Naive thymus-derived CD4-positive, alpha-beta T cell (primary cell): ENCODE results near the gene TCERG1L. TPM values are rescaled to one million over a fixed set of nuclear protein-coding genes. Genes with fewer than 3 reads are reported as not detected.

Experiments
- ATAC-seq: fragments of 150-1000 bp; cut with Tn5 transposase; 2 replicates; pipeline ENCODE4 v1.10.0; 2021; ENCODE audit warnings: mild to moderate bottlenecking, moderate library complexity
- CTCF ChIA-PET: fragments of 350-600 bp; sonication (Branson Sonifier 250); formaldehyde crosslinking; loops from one replicate; lab custom pipeline; 2021; ENCODE audit warnings: antibody characterized with exemption; lab: Charles Lee
- POLR2A ChIA-PET: fragments of 350-600 bp; sonication (Branson Sonifier 250); formaldehyde crosslinking; loops from one replicate; lab custom pipeline; 2021; ENCODE audit warnings: antibody characterized with exemption, inconsistent platforms; lab: Charles Lee
- DNase-seq, 9 donors: peaks; one replicate each; pipeline versions ENCODE4 v3.0.0 to v3.0.0-alpha.2; 2020 to 2022; ENCODE audit warnings: mixed read lengths in 1 of 9
- H3K27ac ChIP-seq: one replicate; pipeline ENCODE4 v1.7.0; 2013; ENCODE audit warnings: mild to moderate bottlenecking, low read depth, low read length, moderate library complexity
- H3K27me3 ChIP-seq, 2 donors: one replicate each; pipeline ENCODE4 v1.7.0; 2013; ENCODE audit warnings: low read length in 2 of 2, mild to moderate bottlenecking in 2 of 2, moderate library complexity in 2 of 2; ENCODE audit not compliant: control insufficient read depth in 2 of 2, insufficient read depth in 2 of 2
- H3K36me3 ChIP-seq, 3 experiments: 1 replicate in 2 of 3; 2 replicates in 1 of 3; pipeline ENCODE4 v1.7.0; 2013; ENCODE audit warnings: low read length in 3 of 3, mild to moderate bottlenecking in 3 of 3, moderate library complexity in 1 of 3; ENCODE audit not compliant: insufficient read depth in 3 of 3, control insufficient read depth in 2 of 3
- H3K4me1 ChIP-seq, 2 donors: one replicate each; pipeline ENCODE4 v1.7.0; 2013; ENCODE audit warnings: low read length in 2 of 2, mild to moderate bottlenecking in 2 of 2, moderate library complexity in 1 of 2; ENCODE audit not compliant: control insufficient read depth in 2 of 2, insufficient read depth in 2 of 2
- H3K4me3 ChIP-seq: 2 replicates; pipeline ENCODE4 v1.7.0; 2013; ENCODE audit warnings: mild to moderate bottlenecking, low read length
- H3K9me3 ChIP-seq, 3 experiments: 1 replicate in 2 of 3; 2 replicates in 1 of 3; pipeline ENCODE4 v1.7.0; 2013; ENCODE audit warnings: low read length in 3 of 3; ENCODE audit not compliant: control insufficient read depth in 2 of 3
- H3K27ac Mint-ChIP-seq, 9 donors: one replicate each; pipeline ENCODE4 v1.8.0; 2020 to 2022; ENCODE audit warnings: mixed read lengths in 9 of 9, mild to moderate bottlenecking in 8 of 9, moderate library complexity in 5 of 9, inconsistent platforms in 2 of 9
- H3K27me3 Mint-ChIP-seq, 5 donors: one replicate each; pipeline ENCODE4 v1.8.0; 2021 to 2022; ENCODE audit warnings: mixed read lengths in 5 of 5, mild to moderate bottlenecking in 1 of 5
- H3K36me3 Mint-ChIP-seq, 5 donors: one replicate each; pipeline ENCODE4 v1.8.0; 2020 to 2022; ENCODE audit warnings: mixed read lengths in 5 of 5, mild to moderate bottlenecking in 3 of 5, inconsistent platforms in 1 of 5
- H3K4me1 Mint-ChIP-seq, 7 donors: one replicate each; pipeline ENCODE4 v1.8.0; 2020 to 2022; ENCODE audit warnings: mixed read lengths in 7 of 7, mild to moderate bottlenecking in 3 of 7, inconsistent platforms in 1 of 7
- H3K4me3 Mint-ChIP-seq, 10 donors: one replicate each; pipeline ENCODE4 v1.8.0; 2020 to 2022; ENCODE audit warnings: mild to moderate bottlenecking in 10 of 10, mixed read lengths in 10 of 10, moderate library complexity in 6 of 10, inconsistent platforms in 2 of 10
- H3K9me3 Mint-ChIP-seq, 11 donors: one replicate each; pipeline ENCODE4 v1.8.0; 2020 to 2022; ENCODE audit warnings: mixed read lengths in 11 of 11, mild to moderate bottlenecking in 4 of 11, inconsistent platforms in 1 of 11, moderate library complexity in 1 of 11
- intact Hi-C, 2 donors: fragments of 100-400 bp; cut with micrococcal nuclease; formaldehyde crosslinking; loops; one replicate each; pipeline ENCODE4 v1.15.1; 2023
- polyA plus RNA-seq, 2 donors: library from polyadenylated mRNA; unstranded; fragments of 300-500 nt; fragmentation: Illumina TruSeq; gene quantifications; one replicate each; pipeline ENCODE4 v1.2.3, GENCODE V29; 2021
- total RNA-seq, 6 experiments: library from RNA in 5 of 6; stranded (reverse) in 5 of 6; gene quantifications; 1 replicate in 5 of 6; 2 replicates in 1 of 6; pipeline ENCODE4 v1.2.3 and lab custom pipeline; 2021 to 2026

TCERG1L gene
- total and polyA plus RNA-seq, 7 experiments from 2014 or later, result 0.11 to 0.42 (median 0.39) TPM; not detected in 4

- Mint-ChIP-seq H3K9me3 (peaks cover 0 to 3% (median 0%) of the 10 kb centered on the region in 11 donors), H3K4me1 (no peaks in the 10 kb centered on the region), H3K27me3 (no peaks in the 10 kb centered on the region), H3K4me3 (no peak overlapping the region), H3K36me3 (no peaks in the 10 kb centered on the region), H3K27ac (no peak overlapping the region)
- intact Hi-C loops, result no loop called here
- DNase-seq, result no peak
- no peaks in the 10 kb centered on the region for H3K9me3 ChIP-seq
- H3K4me1 ChIP-seq, result no peaks in the 10 kb centered on the region
- H3K36me3 ChIP-seq, result no peaks in the 10 kb centered on the region
- ChIA-PET POLR2A (no interaction called here), CTCF (no interaction called here)
- ATAC-seq, result no peak
- no peak overlapping the region for H3K4me3 ChIP-seq
- H3K27me3 ChIP-seq, result no peaks in the 10 kb centered on the region
- no peak overlapping the region for H3K27ac ChIP-seq
Observed at GRCh38 chr10:131213741-131214505, 97.6 kb downstream of the TCERG1L start.

GRCh38 chr10:131212763-131213325, 98.7 kb downstream of the TCERG1L start:
- H3K4me1 Mint-ChIP-seq, result no peaks in the 10 kb centered on the region
- H3K9me3 ChIP-seq, result no peaks in the 10 kb centered on the region
- no peak for DNase-seq
- H3K27me3 ChIP-seq, result no peaks in the 10 kb centered on the region
- CTCF ChIA-PET, result no interaction called here
- no peak for ATAC-seq
- intact Hi-C loops, result no loop called here
- no peaks in the 10 kb centered on the region for H3K27me3 Mint-ChIP-seq
- H3K27ac ChIP-seq, result no peak overlapping the region
- H3K9me3 Mint-ChIP-seq, result peaks cover 0 to 3% (median 0%) of the 10 kb centered on the region in 11 donors
- H3K27ac Mint-ChIP-seq, result no peak overlapping the region
- no peaks in the 10 kb centered on the region for H3K4me1 ChIP-seq
- no peak overlapping the region for H3K4me3 ChIP-seq
- H3K4me3 Mint-ChIP-seq, result no peak overlapping the region
- POLR2A ChIA-PET, result no interaction called here
- H3K36me3 ChIP-seq, result no peaks in the 10 kb centered on the region
- H3K36me3 Mint-ChIP-seq, result no peaks in the 10 kb centered on the region

GRCh38 chr10:131211965-131212619, 99.4 kb downstream of the TCERG1L start:
- H3K27ac Mint-ChIP-seq, result no peak overlapping the region
- Histone ChIP-seq H3K9me3 (no peaks in the 10 kb centered on the region), H3K27me3 (no peaks in the 10 kb centered on the region), H3K4me1 (no peaks in the 10 kb centered on the region), H3K36me3 (no peaks in the 10 kb centered on the region), H3K4me3 (no peak overlapping the region), H3K27ac (no peak overlapping the region)
- CTCF ChIA-PET, result no interaction called here
- H3K36me3 Mint-ChIP-seq, result no peaks in the 10 kb centered on the region
- H3K4me3 Mint-ChIP-seq, result no peak overlapping the region
- POLR2A ChIA-PET, result no interaction called here
- DNase-seq (no peak), ATAC-seq (no peak)
- no peaks in the 10 kb centered on the region for H3K4me1 Mint-ChIP-seq
- no peaks in the 10 kb centered on the region for H3K27me3 Mint-ChIP-seq
- intact Hi-C loops, result no loop called here
- peaks cover 0 to 3% (median 0%) of the 10 kb centered on the region in 11 donors for H3K9me3 Mint-ChIP-seq

- no peak overlapping the region for H3K27ac Mint-ChIP-seq
- H3K27me3 ChIP-seq, result no peaks in the 10 kb centered on the region
- POLR2A ChIA-PET, result no interaction called here
- DNase-seq, result no peak
- ATAC-seq, result no peak
- no peaks in the 10 kb centered on the region for H3K27me3 Mint-ChIP-seq
- no peak overlapping the region for H3K4me3 ChIP-seq
- intact Hi-C loops, result no loop called here
- CTCF ChIA-PET, result no interaction called here
- no peaks in the 10 kb centered on the region for H3K9me3 Mint-ChIP-seq
- H3K27ac ChIP-seq, result no peak overlapping the region
- no peaks in the 10 kb centered on the region for H3K4me1 Mint-ChIP-seq
- H3K36me3 ChIP-seq, result no peaks in the 10 kb centered on the region
- no peak overlapping the region for H3K4me3 Mint-ChIP-seq
- no peaks in the 10 kb centered on the region for H3K9me3 ChIP-seq
- no peaks in the 10 kb centered on the region for H3K4me1 ChIP-seq
- no peaks in the 10 kb centered on the region for H3K36me3 Mint-ChIP-seq
Observed at GRCh38 chr10:131211559-131211958, 100.0 kb downstream of the TCERG1L start.

GRCh38 chr10:131211146-131211545, 100.4 kb downstream of the TCERG1L start:
- Mint-ChIP-seq H3K4me1 (no peaks in the 10 kb centered on the region), H3K9me3 (no peaks in the 10 kb centered on the region), H3K27me3 (no peaks in the 10 kb centered on the region), H3K4me3 (no peak overlapping the region), H3K27ac (no peak overlapping the region), H3K36me3 (no peaks in the 10 kb centered on the region)
- H3K4me3 ChIP-seq, result no peak overlapping the region
- CTCF ChIA-PET, result no interaction called here
- no peaks in the 10 kb centered on the region for H3K9me3 ChIP-seq
- DNase-seq (no peak), ATAC-seq (no peak)
- POLR2A ChIA-PET, result no interaction called here
- H3K27ac ChIP-seq, result no peak overlapping the region
- H3K36me3 ChIP-seq, result no peaks in the 10 kb centered on the region
- H3K27me3 ChIP-seq, result no peaks in the 10 kb centered on the region
- intact Hi-C loops, result no loop called here
- H3K4me1 ChIP-seq, result no peaks in the 10 kb centered on the region

- Mint-ChIP-seq H3K27ac (no peak overlapping the region), H3K9me3 (no peaks in the 10 kb centered on the region), H3K4me3 (no peak overlapping the region), H3K36me3 (no peaks in the 10 kb centered on the region), H3K4me1 (no peaks in the 10 kb centered on the region), H3K27me3 (no peaks in the 10 kb centered on the region)
- CTCF ChIA-PET, result no interaction called here
- Histone ChIP-seq H3K4me1 (no peaks in the 10 kb centered on the region), H3K27me3 (no peaks in the 10 kb centered on the region), H3K27ac (no peak overlapping the region), H3K9me3 (no peaks in the 10 kb centered on the region), H3K36me3 (no peaks in the 10 kb centered on the region), H3K4me3 (no peak overlapping the region)
- POLR2A ChIA-PET, result no interaction called here
- no peak for DNase-seq
- intact Hi-C loops, result no loop called here
- ATAC-seq, result no peak
Observed at GRCh38 chr10:131210181-131210580, 101.3 kb downstream of the TCERG1L start.
